GF-D8 (cell line): ENCODE results near the gene IRF2.

Experiments used
- DNase-seq: peaks from one replicate; lab custom pipeline; 2025; lab: John Stamatoyannopoulos, UW

Gene IRF2

DNA sequence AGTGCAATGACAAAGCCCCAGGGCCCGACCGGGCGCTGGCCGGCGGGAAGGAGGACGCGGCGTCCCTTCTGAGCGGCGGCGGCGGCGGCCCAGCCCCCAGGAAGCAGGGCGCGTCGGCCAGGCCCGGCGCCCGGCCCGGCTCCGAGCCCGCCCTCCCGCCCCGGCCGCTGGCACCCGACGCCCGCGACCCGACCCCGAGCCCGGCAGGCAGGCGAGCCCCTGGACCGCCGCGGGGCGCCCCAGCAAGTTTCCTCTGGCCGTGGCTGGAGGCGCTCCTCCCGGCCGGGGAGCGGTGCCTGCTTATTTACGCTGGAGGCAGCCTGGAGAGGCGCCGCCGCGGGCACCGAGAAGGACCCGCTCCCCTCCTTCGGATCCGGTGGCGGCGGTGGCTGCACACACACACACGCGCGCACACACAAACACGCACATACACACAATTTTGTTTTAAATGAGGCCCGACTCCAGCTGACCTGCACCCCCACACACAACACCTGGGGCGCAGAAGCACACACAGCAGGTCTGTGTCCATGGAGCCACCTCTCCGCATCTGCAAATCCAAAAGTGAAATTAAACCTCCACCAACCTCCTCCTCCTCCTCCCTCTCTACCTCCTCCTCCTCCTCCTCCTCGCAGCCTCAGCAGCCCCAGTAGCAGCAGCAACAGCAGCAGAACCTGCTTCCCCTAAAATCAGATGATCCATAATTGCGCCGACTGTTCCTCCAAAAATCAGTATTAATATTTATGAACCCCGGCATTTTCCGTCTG is 669 bp downstream of the IRF2 start:
- DNase-seq, result no peak

DNA sequence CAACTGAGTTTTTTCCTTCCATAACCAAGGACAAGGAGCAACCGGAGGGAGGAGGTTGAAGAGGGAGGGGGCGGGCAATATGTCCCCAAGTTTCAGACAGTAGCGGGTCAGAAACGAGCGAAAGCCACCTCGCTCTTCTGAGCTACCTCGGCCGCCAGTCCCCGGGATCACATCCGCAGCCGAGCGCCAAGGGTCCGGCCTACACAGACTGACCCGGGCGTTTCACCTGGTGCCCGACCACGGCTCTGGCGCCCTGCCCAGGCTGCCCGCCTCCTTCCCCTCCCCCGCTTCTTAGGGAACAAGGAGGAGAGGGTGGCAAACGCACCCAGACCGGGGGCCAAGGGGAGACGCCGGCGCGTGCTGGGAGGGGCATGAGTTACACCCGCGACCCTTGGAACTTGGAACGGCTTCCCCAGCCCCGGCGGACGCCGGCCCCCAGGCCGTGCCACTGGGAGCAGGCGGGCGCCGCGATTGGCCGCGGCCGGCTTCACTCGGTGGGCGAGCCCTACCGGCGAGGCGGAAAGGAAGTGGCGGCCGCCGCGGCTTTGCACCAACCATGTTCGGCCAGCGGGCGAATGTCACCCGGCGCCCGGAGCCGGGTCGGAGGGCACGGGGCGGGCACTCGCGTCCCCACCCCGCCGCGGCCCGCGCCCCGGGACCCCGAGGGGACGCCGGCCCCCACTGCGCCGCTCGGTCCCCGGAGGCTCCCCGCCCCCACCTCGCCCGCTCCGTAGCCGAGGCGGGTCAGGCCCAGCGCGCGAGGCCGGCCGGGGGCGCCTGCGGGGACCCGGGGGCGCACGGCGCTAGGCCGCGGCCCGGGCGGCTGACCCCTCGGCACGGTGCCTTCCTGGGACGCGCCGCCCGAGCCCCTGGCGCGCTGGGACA is 1.5 kb downstream of the IRF2 start:
- peak; percentile 50 for DNase-seq

DNA sequence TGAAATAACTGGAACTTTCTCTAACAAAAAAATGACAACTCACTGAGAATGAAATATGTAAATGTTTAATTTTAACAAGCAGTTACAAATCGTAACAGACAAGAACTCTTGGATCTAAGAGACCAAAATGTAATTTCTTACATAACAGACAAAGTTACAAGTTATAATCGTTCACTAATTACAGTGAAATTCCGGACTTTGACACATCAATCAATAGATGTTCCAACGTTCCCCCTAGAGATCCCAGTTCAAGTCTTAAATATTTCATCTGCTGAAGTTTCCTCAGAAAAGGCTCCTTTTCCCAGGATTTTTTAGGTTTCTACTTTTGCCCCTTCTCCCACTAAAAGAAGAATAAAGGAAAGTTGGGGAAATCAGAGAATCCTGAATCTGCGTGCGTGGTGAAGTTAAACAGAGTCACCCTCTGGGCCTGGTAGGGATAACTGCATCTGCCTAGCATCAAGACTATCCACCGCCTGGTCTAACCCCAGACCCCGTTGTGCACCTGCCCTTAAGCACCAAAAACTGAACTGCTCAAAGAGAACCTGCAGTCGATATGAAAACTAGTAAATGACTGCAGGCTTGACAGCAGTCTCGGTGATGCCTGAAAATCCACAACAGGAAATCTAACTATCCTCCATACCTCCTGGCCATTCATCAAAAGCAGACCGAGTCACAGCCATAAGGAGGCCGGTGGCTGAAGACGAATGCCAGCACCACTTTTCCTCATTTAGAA is 2.3 kb downstream of the IRF2 start:
- peak; percentile 22 for DNase-seq

DNA sequence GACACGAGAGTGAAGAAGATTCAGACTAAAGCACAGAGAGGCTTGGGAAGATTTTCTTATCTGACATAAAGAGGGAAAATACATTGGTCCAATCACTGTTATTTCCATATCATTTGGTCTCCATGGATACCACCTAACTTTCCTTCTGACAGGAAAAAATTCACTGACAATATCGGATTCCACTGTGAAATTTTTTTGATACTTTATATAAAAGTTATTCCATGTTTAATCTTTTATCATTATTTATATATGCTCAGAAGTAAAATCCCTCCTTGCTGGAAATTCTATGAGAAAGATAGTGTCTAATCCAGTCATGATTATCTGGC is 3.6 kb downstream of the IRF2 start:
- no peak for DNase-seq

DNA sequence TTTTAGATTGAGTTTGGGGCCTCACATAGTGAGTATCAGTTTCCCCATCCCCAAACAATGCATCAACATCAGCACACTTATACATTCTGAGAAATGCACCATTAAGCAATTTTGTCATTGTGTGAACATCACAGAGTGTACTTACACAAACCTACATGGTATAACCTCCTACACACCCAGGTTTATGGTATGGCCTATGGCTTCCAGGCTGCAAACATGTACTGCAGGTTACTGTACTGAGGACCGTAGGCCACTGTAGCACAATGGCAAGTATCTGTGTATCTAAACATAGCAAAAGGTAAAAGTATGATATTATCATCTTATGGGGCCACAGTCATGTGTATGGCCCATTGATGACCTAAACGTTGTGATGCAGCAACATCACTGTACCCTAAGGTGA is 7.7 kb downstream of the IRF2 start:
- DNase-seq, result no peak

DNA sequence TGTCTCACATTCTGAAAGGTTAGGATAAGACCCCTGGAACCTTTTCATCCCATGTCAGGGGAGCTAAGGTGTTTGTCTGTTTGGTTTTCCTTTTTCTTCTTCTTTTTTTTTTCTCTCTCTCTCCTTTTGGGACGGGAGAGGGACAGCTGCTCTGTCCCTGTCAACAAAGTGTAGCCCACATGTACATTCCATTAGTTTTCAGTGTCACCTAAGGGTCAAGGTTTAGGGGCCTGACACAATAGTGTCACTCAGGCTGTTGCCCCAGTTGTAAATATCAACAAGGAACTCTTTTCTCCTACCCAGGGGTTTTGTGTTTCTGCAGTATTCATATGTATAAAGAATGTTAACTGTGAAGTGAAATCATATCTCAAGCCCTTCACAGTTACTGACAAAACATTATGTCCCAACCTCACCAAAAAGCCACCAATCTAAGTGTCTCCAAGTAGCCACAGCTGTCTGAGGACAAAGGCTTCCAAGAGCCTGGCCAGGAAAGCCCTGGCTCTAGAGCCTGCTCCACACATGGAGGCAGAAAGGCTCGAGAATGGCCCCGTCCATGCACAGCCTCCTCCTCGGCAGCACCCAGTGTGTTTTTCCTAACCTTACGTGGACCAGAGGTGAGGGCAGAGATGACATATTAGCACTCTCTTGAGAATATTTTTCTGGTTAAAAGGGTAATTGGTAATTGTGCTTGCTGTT is 9.4 kb downstream of the IRF2 start:
- no peak for DNase-seq

DNA sequence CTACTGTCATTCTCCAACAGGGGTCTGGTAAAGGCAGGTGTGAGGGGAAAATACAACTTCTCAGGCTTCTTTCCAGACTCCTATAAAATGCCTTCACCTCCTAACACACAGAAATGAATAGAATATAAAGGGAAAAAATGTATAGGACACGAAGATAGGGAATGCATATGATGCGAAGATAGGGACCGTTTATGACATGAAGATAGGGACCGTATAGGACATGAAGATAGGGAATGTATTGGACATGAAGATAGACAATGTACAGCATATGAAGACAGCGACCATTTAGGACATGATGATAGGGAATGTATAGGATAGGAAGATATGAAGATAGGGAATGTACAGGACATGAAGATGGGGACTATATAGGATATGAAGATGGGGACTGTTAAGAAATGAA is 10.5 kb downstream of the IRF2 start:
- no peak for DNase-seq

DNA sequence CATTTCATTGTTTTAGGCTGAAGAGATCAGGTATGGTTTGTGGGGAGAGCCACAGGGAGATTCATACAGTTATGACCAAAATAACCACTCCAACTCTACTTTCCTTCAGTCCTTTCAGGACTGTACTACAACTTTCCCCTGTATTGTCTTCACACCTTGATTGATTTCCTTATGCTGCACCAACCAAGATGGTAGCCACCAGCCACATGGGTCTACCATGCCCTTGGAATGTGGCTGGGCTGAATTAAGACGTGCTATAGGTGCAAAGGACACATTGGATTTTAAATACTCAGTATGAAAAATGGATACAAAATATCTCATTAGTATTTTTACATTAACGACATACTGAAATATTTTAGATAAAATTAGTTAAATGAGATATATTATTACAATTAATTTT is 11.2 kb downstream of the IRF2 start:
- DNase-seq, result no peak

DNA sequence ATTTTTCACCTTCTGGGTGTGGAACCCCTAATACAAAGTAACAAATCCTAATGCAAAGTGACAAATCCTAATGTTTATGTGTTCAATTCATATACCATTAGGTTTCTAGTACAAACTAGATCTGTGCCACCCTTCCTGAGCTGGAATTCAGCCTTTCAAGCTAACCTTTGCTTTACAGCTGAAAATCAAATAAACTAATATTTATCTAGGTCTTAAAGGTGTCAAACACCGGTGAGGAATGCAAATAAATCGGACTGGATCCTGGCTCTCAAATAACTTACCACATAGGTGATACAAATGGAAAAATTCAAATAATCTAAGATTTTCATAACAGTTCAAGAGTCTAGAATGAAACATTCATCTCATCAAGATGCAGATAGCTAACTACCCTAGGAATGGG is 11.6 kb downstream of the IRF2 start:
- no peak for DNase-seq

DNA sequence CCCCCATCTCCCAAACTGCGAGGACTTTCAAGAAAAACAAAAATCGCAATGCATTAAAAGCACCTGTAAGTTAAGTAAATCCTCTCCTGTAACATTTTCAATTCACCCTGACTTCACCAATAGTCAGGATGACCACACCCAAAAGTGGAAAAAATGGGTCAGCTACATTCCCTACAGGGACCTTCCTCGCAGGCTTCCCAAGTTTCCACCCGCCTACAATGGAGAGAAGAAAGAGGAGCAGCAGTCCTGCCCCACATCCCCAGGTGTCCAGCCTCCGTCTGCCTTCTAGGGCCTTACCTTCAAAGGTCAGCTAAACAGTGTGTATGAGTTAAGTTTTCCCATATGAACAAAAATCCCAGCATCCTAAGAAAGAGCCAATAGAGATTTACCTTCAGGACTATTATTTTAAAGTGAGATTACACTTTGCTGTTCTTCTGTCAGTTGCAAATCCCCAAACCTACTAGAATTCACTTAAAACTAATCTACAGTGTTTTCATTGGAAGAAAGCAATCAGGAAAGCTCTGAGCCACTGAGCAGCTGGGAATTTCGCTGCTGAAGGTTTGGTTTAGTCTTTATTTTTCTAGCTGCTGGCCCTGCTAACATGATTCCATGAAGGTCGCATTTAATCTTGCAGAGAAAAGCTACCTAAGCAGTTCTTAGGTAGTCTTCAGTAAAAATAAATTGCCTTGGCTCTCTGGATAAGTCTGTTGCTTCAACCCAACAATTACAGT is 12.5 kb downstream of the IRF2 start:
- DNase-seq, result no peak

DNA sequence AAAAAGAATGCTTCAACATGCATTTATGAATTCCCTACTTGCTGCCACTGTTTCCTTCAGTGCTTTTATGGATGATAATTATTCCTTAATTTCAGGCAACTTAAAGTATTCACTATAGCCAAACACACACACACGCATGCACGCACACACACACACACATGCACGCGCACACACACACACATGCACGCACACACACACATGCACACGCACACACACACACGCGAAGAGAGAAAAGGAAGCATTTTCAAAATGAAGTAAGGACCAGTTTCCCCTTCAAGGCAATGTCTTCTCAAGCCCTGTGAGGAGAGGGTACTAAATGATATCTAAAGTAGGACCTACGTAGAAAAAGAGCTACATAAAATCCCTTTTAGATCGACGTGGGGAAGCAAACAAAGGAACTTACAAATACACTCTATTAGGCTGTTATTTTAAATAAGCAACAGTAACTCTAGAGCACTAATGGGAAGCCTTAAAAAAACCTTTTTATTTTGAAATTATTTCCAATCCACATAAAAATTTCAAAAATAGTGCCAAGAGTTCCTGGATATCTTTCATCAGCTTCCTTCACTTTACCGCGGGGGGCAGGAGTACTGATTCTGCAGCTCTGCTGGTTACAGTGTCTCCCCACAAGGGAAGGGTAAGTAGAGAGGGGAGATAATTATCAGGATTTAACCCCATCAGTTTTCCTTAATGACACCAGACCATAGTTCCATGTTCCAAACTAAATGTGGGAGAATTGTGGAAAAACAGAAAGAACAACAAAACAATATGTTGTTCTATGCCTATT is 13.7 kb downstream of the IRF2 start:
- peak; percentile 40 for DNase-seq

DNA sequence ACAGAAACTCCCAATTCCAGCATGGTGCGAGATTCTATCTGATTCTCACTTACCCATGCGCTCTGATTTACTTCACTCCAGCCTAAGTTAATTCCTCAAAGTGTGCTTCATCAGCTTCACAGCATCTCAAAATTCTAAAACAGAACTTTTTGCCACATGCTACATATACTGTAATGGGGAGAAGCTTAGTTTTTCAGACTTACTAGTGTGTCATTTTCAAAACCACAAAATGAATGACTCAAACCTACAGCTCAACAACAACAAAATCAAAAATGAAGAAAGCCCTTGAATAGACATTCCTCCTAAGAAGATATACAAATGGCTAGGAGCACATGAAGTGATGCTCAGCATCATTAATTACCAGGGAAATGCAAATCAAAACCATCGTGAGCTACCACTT is 14.9 kb downstream of the IRF2 start:
- DNase-seq, result no peak

DNA sequence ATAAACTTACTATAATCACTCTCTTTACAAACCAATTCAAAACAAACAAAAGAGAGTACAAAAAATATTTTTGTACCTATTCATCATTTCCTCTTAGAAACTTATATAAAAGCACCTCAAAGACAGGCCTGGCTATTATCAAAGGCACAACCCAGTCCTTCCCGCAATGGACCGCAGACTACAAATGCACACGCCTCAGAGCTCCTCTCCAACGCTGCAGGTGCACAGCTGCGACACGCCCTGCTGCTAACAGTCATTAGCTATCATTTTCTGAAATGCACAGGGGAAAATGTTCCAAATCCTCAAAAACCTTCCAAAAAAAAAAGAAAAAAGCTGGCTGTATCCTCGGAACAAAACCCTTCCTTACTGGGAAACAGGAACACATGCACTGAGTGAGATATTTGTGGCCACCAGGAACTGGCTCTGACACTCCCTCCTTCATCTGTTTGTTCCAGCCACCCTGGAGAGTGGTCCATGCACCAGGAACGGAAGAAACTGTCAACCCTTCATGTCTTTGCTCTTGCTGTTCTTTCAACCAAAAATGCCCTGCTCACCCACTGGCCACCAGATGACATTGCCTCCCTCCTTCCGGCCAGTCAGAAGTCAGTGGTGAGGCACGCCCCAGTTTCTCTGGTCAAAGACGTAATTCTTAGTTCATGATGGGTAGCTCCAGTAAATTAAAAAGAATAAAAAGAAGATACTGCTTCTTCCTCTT is 16.7 kb downstream of the IRF2 start:
- DNase-seq, result no peak

DNA sequence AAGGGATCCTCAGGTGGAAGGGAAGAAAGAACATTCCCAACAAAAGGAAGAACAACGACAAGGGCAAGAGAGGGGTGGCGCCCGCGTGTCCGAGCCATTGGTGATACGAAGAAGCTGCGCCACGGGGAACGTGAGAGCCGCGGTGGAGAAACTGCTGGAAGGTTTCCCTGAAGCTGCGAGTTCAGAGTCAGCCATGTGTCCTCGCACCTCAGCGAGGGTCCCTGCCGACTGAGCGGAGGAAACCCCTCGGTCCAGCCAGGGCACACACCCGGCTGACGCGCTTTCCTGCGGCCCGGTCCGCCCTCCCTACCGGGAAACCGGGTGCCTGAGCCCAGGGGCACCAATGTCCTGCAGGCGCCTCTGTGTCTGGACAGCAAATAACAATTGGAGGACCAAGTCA is 18.0 kb downstream of the IRF2 start:
- no peak for DNase-seq

DNA sequence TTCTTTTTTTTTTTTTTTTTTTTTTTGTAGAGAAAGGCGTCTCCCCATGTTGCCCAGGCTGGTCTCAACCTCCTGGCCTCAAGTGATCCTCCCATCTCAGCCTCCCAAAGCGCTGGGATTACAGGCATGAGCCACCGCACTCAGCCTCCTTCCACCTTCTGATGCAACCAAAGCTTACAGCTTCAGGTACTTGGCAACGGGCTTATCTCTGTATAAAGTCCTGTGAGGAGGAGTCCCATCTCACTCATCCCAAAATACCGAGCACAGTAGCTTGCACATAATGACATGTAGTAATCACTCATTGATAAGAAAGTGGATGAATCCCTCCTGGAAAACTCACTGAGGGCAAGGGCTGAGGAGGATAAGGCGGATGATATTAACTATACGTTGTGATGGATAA is 19.1 kb downstream of the IRF2 start:
- DNase-seq, result no peak

DNA sequence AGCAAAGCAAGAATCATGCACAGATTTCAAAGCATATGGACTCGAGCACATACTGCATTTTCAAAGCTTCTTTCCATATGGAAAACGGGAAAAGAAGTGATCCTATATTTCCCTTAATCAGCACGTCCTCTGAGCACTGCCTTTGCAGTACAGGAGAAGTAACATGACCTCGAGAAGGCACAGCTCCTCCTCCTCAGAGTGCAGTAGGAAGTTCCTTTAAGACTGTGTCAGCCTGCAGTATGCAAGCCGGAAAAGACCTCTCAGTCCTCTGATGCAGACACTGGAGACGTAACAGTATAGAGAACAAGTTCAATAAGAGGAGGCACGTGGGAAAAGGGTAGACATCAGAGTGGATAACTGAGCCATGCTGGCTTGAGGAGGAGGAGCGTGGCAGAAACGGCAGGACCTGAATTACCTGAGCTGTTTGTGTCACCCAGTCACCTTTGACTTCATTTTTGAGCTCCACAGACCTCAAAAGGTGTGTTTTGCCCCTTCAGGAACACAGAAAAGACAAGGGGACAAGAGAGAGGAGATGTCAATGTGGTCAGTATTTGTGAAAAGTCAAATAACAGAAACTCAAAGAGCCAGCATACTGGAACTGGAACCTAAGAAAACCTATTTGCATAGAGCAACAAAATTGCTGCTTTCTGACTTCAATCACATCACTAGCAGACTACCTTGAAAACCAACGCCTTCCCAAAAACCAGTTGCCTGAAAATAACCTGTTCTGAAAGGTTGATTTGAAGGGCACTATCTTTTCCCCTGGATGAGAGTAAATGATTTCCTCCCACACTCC is 20.8 kb downstream of the IRF2 start:
- peak; percentile 70 for DNase-seq

DNA sequence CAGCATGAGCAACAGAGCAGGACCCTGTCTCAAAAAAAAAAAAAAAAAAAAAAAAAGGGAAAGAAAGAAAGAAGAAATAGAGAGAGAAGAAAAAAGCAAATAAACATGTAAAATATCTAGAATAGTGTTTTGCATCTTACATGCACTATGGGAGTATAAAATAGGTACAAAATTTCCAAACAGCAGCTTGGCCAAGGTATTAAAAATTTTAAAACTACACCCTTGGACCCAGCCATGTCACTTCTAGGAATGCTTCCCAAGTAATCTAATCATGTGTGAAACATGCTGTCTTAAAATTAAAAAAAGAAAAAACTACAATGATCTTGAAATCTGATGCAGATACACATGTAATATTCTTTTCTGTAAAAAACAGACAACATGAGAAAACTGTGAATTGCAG is 21.6 kb downstream of the IRF2 start:
- no peak for DNase-seq

DNA sequence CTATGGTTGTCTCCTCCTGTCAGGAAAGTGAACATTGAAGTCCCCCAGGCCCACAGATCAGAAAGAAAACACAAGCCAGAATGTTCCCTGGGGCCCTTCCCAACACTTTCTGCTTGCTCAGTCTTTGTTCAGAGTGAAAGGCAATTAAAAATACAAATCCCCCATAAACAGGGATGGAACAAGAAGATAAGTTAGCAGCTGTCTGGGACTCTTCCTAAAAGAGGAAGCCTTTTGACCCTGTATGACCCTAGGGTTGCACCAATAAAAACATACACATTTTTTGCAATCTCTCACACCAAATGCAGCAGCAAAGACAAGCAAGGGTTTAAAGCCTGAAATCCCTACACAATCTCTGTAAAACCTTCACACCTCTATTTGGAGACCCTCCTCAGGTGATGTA is 22.6 kb downstream of the IRF2 start:
- peak; percentile 61 for DNase-seq
